Measurements from ENCODE around the gene UGT1A5.

DNA sequence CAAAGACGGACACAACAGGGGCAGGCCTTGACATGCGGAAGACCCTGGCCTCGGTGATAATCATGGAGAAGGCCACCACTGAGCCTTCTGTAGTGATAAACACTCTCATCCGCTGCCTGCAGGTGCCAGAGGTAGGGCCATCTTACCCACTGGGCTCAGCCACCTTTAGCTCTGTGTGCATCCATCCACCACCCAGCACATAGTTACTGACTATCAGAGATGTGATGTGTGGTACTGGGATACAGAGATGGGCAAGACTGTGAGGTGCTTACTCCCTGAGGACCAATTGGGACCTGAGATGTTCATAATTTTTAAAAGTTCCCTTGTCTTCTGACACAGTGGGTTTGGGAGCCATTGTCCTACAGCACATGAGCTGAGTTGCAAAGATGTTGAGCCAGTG lies 67.0 kb downstream of the UGT1A5 start:
- no peak for TF ChIP-seq TCF7 (IDR thresholded peaks at IDR 0.05; ENCODE audit: low read depth)
- TF ChIP-seq GATAD2A (CRISPR knock-in tag; IDR thresholded peaks at IDR 0.05): no peak
- TF ChIP-seq BCL3 (CRISPR knock-in tag; IDR thresholded peaks at IDR 0.05): no peak
- TF ChIP-seq, protein P1, sequence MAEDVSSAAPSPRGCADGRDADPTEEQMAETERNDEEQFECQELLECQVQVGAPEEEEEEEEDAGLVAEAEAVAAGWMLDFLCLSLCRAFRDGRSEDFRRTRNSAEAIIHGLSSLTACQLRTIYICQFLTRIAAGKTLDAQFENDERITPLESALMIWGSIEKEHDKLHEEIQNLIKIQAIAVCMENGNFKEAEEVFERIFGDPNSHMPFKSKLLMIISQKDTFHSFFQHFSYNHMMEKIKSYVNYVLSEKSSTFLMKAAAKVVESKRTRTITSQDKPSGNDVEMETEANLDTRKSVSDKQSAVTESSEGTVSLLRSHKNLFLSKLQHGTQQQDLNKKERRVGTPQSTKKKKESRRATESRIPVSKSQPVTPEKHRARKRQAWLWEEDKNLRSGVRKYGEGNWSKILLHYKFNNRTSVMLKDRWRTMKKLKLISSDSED (CRISPR knock-in tag; IDR thresholded peaks at IDR 0.05): no peak
- TF ChIP-seq, protein P2, sequence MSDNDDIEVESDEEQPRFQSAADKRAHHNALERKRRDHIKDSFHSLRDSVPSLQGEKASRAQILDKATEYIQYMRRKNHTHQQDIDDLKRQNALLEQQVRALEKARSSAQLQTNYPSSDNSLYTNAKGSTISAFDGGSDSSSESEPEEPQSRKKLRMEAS (IDR thresholded peaks at IDR 0.05): no peak
- TF ChIP-seq POLR2A (IDR thresholded peaks at IDR 0.05; ENCODE audit: insufficient read depth in 1 of 2, low read depth in 2 of 2, low read length in 2 of 2): no peak
- TF ChIP-seq, protein P3, sequence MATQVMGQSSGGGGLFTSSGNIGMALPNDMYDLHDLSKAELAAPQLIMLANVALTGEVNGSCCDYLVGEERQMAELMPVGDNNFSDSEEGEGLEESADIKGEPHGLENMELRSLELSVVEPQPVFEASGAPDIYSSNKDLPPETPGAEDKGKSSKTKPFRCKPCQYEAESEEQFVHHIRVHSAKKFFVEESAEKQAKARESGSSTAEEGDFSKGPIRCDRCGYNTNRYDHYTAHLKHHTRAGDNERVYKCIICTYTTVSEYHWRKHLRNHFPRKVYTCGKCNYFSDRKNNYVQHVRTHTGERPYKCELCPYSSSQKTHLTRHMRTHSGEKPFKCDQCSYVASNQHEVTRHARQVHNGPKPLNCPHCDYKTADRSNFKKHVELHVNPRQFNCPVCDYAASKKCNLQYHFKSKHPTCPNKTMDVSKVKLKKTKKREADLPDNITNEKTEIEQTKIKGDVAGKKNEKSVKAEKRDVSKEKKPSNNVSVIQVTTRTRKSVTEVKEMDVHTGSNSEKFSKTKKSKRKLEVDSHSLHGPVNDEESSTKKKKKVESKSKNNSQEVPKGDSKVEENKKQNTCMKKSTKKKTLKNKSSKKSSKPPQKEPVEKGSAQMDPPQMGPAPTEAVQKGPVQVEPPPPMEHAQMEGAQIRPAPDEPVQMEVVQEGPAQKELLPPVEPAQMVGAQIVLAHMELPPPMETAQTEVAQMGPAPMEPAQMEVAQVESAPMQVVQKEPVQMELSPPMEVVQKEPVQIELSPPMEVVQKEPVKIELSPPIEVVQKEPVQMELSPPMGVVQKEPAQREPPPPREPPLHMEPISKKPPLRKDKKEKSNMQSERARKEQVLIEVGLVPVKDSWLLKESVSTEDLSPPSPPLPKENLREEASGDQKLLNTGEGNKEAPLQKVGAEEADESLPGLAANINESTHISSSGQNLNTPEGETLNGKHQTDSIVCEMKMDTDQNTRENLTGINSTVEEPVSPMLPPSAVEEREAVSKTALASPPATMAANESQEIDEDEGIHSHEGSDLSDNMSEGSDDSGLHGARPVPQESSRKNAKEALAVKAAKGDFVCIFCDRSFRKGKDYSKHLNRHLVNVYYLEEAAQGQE (IDR thresholded peaks at IDR 0.05; ENCODE audit: borderline replicate concordance in 1 of 2, low read depth in 1 of 2, low read length in 2 of 2): no peak
- TF ChIP-seq, protein P4, sequence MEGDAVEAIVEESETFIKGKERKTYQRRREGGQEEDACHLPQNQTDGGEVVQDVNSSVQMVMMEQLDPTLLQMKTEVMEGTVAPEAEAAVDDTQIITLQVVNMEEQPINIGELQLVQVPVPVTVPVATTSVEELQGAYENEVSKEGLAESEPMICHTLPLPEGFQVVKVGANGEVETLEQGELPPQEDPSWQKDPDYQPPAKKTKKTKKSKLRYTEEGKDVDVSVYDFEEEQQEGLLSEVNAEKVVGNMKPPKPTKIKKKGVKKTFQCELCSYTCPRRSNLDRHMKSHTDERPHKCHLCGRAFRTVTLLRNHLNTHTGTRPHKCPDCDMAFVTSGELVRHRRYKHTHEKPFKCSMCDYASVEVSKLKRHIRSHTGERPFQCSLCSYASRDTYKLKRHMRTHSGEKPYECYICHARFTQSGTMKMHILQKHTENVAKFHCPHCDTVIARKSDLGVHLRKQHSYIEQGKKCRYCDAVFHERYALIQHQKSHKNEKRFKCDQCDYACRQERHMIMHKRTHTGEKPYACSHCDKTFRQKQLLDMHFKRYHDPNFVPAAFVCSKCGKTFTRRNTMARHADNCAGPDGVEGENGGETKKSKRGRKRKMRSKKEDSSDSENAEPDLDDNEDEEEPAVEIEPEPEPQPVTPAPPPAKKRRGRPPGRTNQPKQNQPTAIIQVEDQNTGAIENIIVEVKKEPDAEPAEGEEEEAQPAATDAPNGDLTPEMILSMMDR (CRISPR knock-in tag; IDR thresholded peaks at IDR 0.05): no peak
- no peak for TF ChIP-seq FOXJ3 (CRISPR knock-in tag; IDR thresholded peaks at IDR 0.05; ENCODE audit: borderline replicate concordance)

Data from HepG2 (cell line).